Keratinocyte (primary cell): ENCODE data around the gene DNASE1. TPM values are rescaled to one million over a fixed set of nuclear protein-coding genes. Genes with fewer than 3 reads are reported as not detected.

Source experiments
- DNase-seq: peaks from one replicate; pipeline ENCODE4 v3.0.0-alpha.2; 2011; ENCODE audit warnings: low read depth, missing footprints, low spot score
- FAIRE-seq: peaks from 2 replicates; lab custom pipeline; 2011; peaks lifted over from hg19 to GRCh38; lab: Jason Lieb, UNC
- H2AFZ ChIP-seq: 2 replicates; pipeline ENCODE4 v1.6.0; 2012; ENCODE audit warnings: low read length, control low read depth, inconsistent platforms; ENCODE audit not compliant: control insufficient read depth
- H3K27ac ChIP-seq: 2 replicates; pipeline ENCODE4 v1.5.1; 2011; ENCODE audit warnings: low read length; ENCODE audit not compliant: control insufficient read depth, insufficient read depth
- H3K27me3 ChIP-seq: 3 replicates; pipeline ENCODE4 v1.6.0; 2011; ENCODE audit warnings: low read length; ENCODE audit not compliant: control insufficient read depth, insufficient read depth; ENCODE audit errors: extremely low read depth
- H3K36me3 ChIP-seq, 2 experiments: 2 replicates in 1 of 2; 3 replicates in 1 of 2; pipeline ENCODE4 v1.5.1; 2011; ENCODE audit warnings: low read length in 2 of 2, mild to moderate bottlenecking in 1 of 2; ENCODE audit not compliant: control insufficient read depth in 2 of 2, insufficient read depth in 2 of 2; ENCODE audit errors: extremely low read depth in 1 of 2
- H3K4me1 ChIP-seq: 3 replicates; pipeline ENCODE4 v1.5.1; 2011; ENCODE audit warnings: low read length; ENCODE audit not compliant: control insufficient read depth, insufficient read depth; ENCODE audit errors: extremely low read depth
- H3K4me2 ChIP-seq: 3 replicates; pipeline ENCODE4 v1.6.0; 2011; ENCODE audit warnings: low read depth, low read length; ENCODE audit not compliant: control insufficient read depth, insufficient read depth; ENCODE audit errors: extremely low read depth
- H3K4me3 ChIP-seq, 3 experiments: fragments of 200-600 bp in 1 of 3; sonication (generic) in 1 of 3; 2 replicates in 2 of 3; 3 replicates in 1 of 3; pipeline ENCODE4 v1.5.1; 2011 to 2016; ENCODE audit warnings: low read length in 3 of 3, mild to moderate bottlenecking in 3 of 3, control low read depth in 2 of 3, inconsistent platforms in 1 of 3, low read depth in 1 of 3, mixed read lengths in 1 of 3, mixed run types in 1 of 3, moderate library complexity in 1 of 3; ENCODE audit not compliant: control insufficient read depth in 2 of 3, insufficient read depth in 2 of 3; ENCODE audit errors: extremely low read depth in 1 of 3
- H3K79me2 ChIP-seq: 2 replicates; pipeline ENCODE4 v1.6.0; 2012; ENCODE audit warnings: low read length; ENCODE audit not compliant: control insufficient read depth, insufficient read depth
- H3K9ac ChIP-seq: 3 replicates; pipeline ENCODE4 v1.6.0; 2011; ENCODE audit warnings: low read length; ENCODE audit not compliant: control insufficient read depth, insufficient read depth; ENCODE audit errors: extremely low read depth
- H3K9me1 ChIP-seq: 3 replicates; pipeline ENCODE4 v1.6.0; 2011; ENCODE audit warnings: low read length; ENCODE audit not compliant: control insufficient read depth, insufficient read depth; ENCODE audit errors: extremely low read depth
- H3K9me3 ChIP-seq: 2 replicates; pipeline ENCODE4 v1.5.1; 2012; ENCODE audit warnings: low read depth, low read length; ENCODE audit not compliant: control insufficient read depth
- H4K20me1 ChIP-seq: 3 replicates; pipeline ENCODE4 v1.6.0; 2011; ENCODE audit warnings: low read length; ENCODE audit not compliant: control insufficient read depth, insufficient read depth; ENCODE audit errors: extremely low read depth
- EZH2 ChIP-seq: IDR thresholded peaks from one replicate; pipeline ENCODE4 v1.6.1; 2012; ENCODE audit warnings: inconsistent platforms, mild to moderate bottlenecking, low read length, moderate library complexity
- dilution Hi-C: fragments of 300-500 bp; cut with MboI; formaldehyde crosslinking; loops from one replicate; pipeline ENCODE4 v1.7.0; 2020; ENCODE audit warnings: low sequenced_read_pairs; ENCODE audit not compliant: extremely low pct_ligation_motif_present
- polyA plus RNA-seq, 5 experiments: library from polyadenylated mRNA; depleted of rRNA in 3 of 5; stranded (reverse) in 3 of 5; stranded (forward) in 1 of 5; unstranded in 1 of 5; fragments of >200 nt; gene quantifications; 1 replicate in 1 of 5; 2 replicates in 3 of 5; 3 replicates in 1 of 5; pipeline versions ENCODE4 v1.2.1 to v1.2.3, GENCODE V29; 2011 to 2012; ENCODE audit warnings: missing spikeins in 2 of 5, low read depth in 1 of 5, low replicate concordance in 1 of 5
- TF ChIP-seq, protein P1 (sequence below), 3 experiments: IDR thresholded peaks in 1 of 3; conservative IDR thresholded peaks in 1 of 3; optimal IDR thresholded peaks in 1 of 3; 2 replicates in 2 of 3; 3 replicates in 1 of 3; pipeline versions ENCODE3 to v1.5.1; 2011; ENCODE audit warnings: low read length in 3 of 3, mild to moderate bottlenecking in 3 of 3, moderate library complexity in 2 of 3, control low read depth in 1 of 3, inconsistent platforms in 1 of 3; ENCODE audit not compliant: insufficient read depth in 2 of 3; ENCODE audit errors: extremely low read depth in 1 of 3

The DNASE1 gene
- polyA plus RNA-seq, 1 donor (not counting 4 experiments of a cell fraction or from before 2014, with no cell fraction given), result 5.2 TPM

DNA sequence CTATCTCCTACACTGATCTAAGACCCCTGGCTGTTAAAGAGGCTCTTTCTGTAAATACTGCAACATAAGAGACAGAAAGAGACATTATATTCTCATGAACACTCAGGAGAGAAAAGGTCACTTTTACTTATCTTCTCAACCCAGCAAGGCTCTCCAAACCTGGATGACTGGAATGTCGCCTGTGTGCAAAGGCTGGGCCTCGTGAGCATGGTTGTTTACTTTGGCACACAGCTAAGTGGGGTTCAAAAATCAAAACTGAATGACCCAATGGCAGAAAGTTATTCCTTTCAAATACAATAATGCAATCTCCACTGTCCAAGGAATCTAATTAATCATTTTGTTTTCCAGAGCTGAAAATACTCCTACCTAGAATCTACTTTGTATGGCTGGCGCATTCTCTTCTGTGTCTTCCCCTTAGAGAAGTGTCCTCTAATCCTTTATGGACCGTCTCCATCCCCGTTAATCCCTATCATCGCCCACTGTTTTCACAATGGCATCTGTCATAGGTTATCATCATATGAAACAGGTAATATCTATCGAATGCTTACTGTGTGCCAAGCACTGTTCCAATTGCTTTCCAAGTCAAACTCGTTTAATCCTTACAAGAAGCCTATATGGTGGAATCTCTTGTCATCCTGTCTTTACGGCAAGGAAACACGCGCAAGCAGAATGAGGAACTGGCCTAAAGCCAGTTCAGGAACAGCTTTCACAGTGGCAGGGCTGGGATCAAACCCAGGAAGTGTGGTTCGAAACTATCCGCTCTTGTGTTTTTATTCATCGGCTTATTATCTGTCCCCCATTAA, 44.4 kb upstream of the DNASE1 start:
- TF ChIP-seq EZH2, result no peak
- TF ChIP-seq, protein P1, sequence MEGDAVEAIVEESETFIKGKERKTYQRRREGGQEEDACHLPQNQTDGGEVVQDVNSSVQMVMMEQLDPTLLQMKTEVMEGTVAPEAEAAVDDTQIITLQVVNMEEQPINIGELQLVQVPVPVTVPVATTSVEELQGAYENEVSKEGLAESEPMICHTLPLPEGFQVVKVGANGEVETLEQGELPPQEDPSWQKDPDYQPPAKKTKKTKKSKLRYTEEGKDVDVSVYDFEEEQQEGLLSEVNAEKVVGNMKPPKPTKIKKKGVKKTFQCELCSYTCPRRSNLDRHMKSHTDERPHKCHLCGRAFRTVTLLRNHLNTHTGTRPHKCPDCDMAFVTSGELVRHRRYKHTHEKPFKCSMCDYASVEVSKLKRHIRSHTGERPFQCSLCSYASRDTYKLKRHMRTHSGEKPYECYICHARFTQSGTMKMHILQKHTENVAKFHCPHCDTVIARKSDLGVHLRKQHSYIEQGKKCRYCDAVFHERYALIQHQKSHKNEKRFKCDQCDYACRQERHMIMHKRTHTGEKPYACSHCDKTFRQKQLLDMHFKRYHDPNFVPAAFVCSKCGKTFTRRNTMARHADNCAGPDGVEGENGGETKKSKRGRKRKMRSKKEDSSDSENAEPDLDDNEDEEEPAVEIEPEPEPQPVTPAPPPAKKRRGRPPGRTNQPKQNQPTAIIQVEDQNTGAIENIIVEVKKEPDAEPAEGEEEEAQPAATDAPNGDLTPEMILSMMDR (optimal IDR thresholded peaks at IDR 0.05 in 1 of 3, IDR thresholded peaks at IDR 0.05 in 1 of 3, conservative IDR thresholded peaks at IDR 0.05 in 1 of 3; ENCODE audit: extremely low read depth in 1 of 3, insufficient read depth in 2 of 3, low read length in 3 of 3), result no peak
- Histone ChIP-seq H4K20me1 (no peaks in the 10 kb centered on the region), H2AFZ (peak overlapping the region; percentile 88), H3K79me2 (peaks cover 32% of the 10 kb centered on the region), H3K27me3 (no peaks in the 10 kb centered on the region), H3K27ac (no peak overlapping the region), H3K9ac (peak overlapping the region; percentile 86), H3K4me2 (peak overlapping the region; percentile 98), H3K9me3 (no peaks in the 10 kb centered on the region), H3K36me3 (peaks cover under 1 to 5% of the 10 kb centered on the region in 2 experiments), H3K4me3 (peak overlapping the region; percentile 77 to 90 (median 82)), H3K9me1 (peaks cover 3% of the 10 kb centered on the region), H3K4me1 (peaks cover 13% of the 10 kb centered on the region)
- dilution Hi-C loops, result no loop called here
- DNase-seq (no peak), FAIRE-seq (peak; percentile 39)

DNA sequence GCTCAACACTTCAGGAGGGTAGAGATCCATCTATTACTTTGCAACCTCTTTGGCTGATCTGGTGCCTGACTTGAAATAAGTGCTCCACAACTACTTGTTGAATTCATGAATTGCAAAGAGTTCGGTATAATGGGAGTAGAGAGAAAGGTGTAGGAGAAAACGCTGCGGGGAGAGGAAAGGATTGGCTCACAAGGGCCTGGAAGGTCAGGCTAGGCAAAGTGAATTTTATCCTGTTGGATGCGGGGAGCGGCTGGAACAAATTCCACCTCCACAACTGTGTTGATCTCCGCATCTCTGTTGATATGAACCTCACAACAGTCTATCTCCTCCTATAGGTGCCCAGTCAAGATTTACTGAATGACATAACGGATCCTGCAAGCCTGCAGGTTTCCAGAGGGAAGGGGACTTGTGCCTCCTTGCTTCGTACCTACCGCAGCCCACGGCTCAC, 43.8 kb upstream of the DNASE1 start:
- H3K36me3 ChIP-seq, result peaks cover 6 to 7% of the 10 kb centered on the region in 2 experiments
- peaks cover 13% of the 10 kb centered on the region for H3K4me1 ChIP-seq
- no peak for DNase-seq
- FAIRE-seq, result no peak
- no peaks in the 10 kb centered on the region for H3K9me3 ChIP-seq
- H3K79me2 ChIP-seq, result peaks cover 38% of the 10 kb centered on the region
- dilution Hi-C loops, result no loop called here
- H3K4me2 ChIP-seq, result peak overlapping the region; percentile 98
- H3K4me3 ChIP-seq, result peak overlapping the region; percentile 77 to 90 (median 82)
- H3K9me1 ChIP-seq, result peaks cover 3% of the 10 kb centered on the region
- peak overlapping the region; percentile 86 for H3K9ac ChIP-seq
- H2AFZ ChIP-seq, result peak overlapping the region; percentile 88
- no peaks in the 10 kb centered on the region for H3K27me3 ChIP-seq
- H4K20me1 ChIP-seq, result no peaks in the 10 kb centered on the region
- TF ChIP-seq, protein P1 (optimal IDR thresholded peaks at IDR 0.05 in 1 of 3, IDR thresholded peaks at IDR 0.05 in 1 of 3, conservative IDR thresholded peaks at IDR 0.05 in 1 of 3; ENCODE audit: extremely low read depth in 1 of 3, insufficient read depth in 2 of 3, low read length in 3 of 3), result no peak
- TF ChIP-seq EZH2, result no peak
- H3K27ac ChIP-seq, result peak overlapping the region; percentile 51
